Tibial artery (tissue), 4 donors: ENCODE measurements around the gene CYP24A1.

Experiments used
- DNase-seq, 2 donors: peaks; one replicate each; pipeline ENCODE4 v3.0.0-alpha.2; 2019
- H3K27ac ChIP-seq, 2 donors: fragments of 200-600 bp; sonication (generic) in 1 of 2; 1 replicate in 1 of 2; 2 replicates in 1 of 2; pipeline ENCODE4 v1.5.1; 2018 to 2019; ENCODE audit warnings: mild to moderate bottlenecking in 1 of 2
- H3K27me3 ChIP-seq, 2 donors: fragments of 200-600 bp; sonication (generic) in 1 of 2; one replicate each; pipeline versions ENCODE4 v1.5.1 to v1.6.0; 2016 to 2019
- H3K36me3 ChIP-seq, 3 donors: fragments of 200-600 bp; sonication (generic) in 2 of 3; one replicate each; pipeline ENCODE4 v1.5.1; 2016 to 2019; ENCODE audit warnings: mild to moderate bottlenecking in 2 of 3
- H3K4me1 ChIP-seq, 4 donors: fragments of 200-600 bp; sonication (generic) in 2 of 4; 1 replicate in 3 of 4; 2 replicates in 1 of 4; pipeline ENCODE4 v1.5.1; 2016 to 2019
- H3K4me3 ChIP-seq, 2 donors: fragments of 200-600 bp; sonication (generic) in 1 of 2; 1 replicate in 1 of 2; 2 replicates in 1 of 2; pipeline ENCODE4 v1.5.1; 2018 to 2019; ENCODE audit warnings: mild to moderate bottlenecking in 2 of 2
- H3K9me3 ChIP-seq, 3 donors: fragments of 200-600 bp; sonication (generic) in 1 of 3; one replicate each; pipeline ENCODE4 v1.5.1; 2016 to 2019
- CTCF ChIP-seq, 2 experiments: fragments of 200-600 bp in 1 of 2; fragments of 450-650 bp in 1 of 2; IDR thresholded peaks; one replicate each; pipeline ENCODE4 v1.5.1; 2017 to 2019; ENCODE audit warnings: antibody characterized with exemption in 2 of 2, mild to moderate bottlenecking in 1 of 2, moderate library complexity in 1 of 2
- intact Hi-C: fragments of 100-400 bp; cut with DNase I; formaldehyde crosslinking; loops from one replicate; pipeline ENCODE4 v1.15.0; 2023; ENCODE audit warnings: low total_unique reads

Gene CYP24A1

DNA sequence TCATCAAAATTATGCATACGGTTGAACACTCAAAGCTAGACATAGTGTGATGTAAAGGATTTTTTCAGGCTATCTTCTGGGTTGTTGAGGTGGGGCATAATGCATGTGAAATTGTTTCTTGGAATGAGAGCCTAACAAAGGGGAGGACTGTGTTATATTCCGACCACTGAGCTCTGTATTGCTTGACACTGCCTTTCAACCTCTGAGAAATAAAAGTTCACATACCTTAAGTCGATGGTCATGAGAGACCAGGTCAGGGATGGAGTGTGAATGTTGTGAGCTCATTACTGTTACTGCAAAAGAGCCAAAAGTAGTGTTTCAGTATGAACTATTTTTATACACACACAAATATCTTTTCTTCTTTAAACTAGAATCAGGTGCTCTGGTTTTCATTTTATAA, 39.1 kb upstream of the CYP24A1 start:
- Histone ChIP-seq H3K36me3 (peaks cover 9 to 21% (median 11%) of the 10 kb centered on the region in 3 donors), H3K9me3 (no peaks in the 10 kb centered on the region), H3K4me3 (no peak overlapping the region), H3K27me3 (no peaks in the 10 kb centered on the region), H3K4me1 (peaks cover 0 to 36% (median 17%) of the 10 kb centered on the region in 4 donors), H3K27ac (no peak overlapping the region)
- no peak for TF ChIP-seq CTCF (IDR thresholded peaks at IDR 0.05)
- no peak for DNase-seq
- intact Hi-C loops, result no loop called here

- H3K4me3 ChIP-seq, result no peak overlapping the region
- H3K9me3 ChIP-seq, result no peaks in the 10 kb centered on the region
- intact Hi-C loops, result no loop called here
- no peaks in the 10 kb centered on the region for H3K27me3 ChIP-seq
- H3K27ac ChIP-seq, result no peak overlapping the region
- no peak for TF ChIP-seq CTCF (IDR thresholded peaks at IDR 0.05)
- peaks cover 0 to 36% (median 17%) of the 10 kb centered on the region in 4 donors for H3K4me1 ChIP-seq
- DNase-seq, result no peak
- H3K36me3 ChIP-seq, result peaks cover 9 to 15% (median 11%) of the 10 kb centered on the region in 3 donors
Measured at GRCh38 chr20:54212226-54212625, 38.4 kb upstream of the CYP24A1 start.

DNA sequence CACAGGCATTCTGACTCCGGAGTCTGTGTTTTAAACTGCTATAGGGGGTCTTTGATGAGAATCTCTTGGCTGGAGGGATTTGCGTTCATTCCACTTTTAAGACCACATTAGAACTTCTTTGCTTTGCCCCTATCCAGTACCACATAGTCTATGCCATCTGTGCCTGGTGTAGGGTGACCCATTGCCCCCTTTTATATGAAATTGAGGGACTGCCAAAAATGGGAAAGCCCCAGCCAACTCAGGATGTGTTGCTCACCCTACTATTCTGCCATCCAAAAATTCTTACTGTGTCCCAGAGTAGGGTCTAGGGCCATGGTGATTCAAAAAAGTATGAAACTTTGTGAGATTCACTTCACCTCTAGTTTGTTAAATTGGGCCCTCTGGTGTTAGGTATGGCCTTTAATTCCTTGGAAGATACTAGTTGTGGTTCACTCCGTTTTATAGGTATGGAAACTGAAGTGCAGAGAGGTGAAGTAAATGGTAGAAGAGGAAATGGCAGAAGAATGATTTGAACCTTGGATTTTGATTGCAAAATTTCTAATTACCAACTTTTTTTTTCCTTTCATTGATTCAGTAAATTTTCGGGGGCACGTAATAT, 35.5 kb upstream of the CYP24A1 start:
- no peaks in the 10 kb centered on the region for H3K27me3 ChIP-seq
- peaks cover 0 to 36% (median 17%) of the 10 kb centered on the region in 4 donors for H3K4me1 ChIP-seq
- no peak for TF ChIP-seq CTCF (IDR thresholded peaks at IDR 0.05)
- no peak for DNase-seq
- peak overlapping the region; percentile 79 to 98 for H3K4me3 ChIP-seq
- peaks cover 0 to under 1% (median under 1%) of the 10 kb centered on the region in 3 donors for H3K36me3 ChIP-seq
- H3K27ac ChIP-seq, result peak overlapping the region in 1 of 2 donors; percentile 92
- no peaks in the 10 kb centered on the region for H3K9me3 ChIP-seq
- intact Hi-C loops, result loop anchor here (10.0 kb wide), 2 partner anchors 535 to 635 kb away; no protein-coding TSS in a partner anchor

GRCh38 chr20:54208548-54209176, 34.9 kb upstream of the CYP24A1 start:
- no peaks in the 10 kb centered on the region for H3K27me3 ChIP-seq
- no peaks in the 10 kb centered on the region for H3K36me3 ChIP-seq
- no peaks in the 10 kb centered on the region for H3K9me3 ChIP-seq
- peaks cover 0 to 36% (median 17%) of the 10 kb centered on the region in 4 donors for H3K4me1 ChIP-seq
- intact Hi-C loops, result loop anchor here (10.0 kb wide), 2 partner anchors 534 to 634 kb away; no protein-coding TSS in a partner anchor
- no peak for DNase-seq
- peak overlapping the region; percentile 79 to 98 for H3K4me3 ChIP-seq
- TF ChIP-seq CTCF (IDR thresholded peaks at IDR 0.05), result no peak
- H3K27ac ChIP-seq, result peak overlapping the region; percentile 91 to 92

GRCh38 chr20:54207743-54208547, 34.2 kb upstream of the CYP24A1 start, which contains the start of gene PFDN4:
Gene PFDN4, plus strand, starts transcription at chr20:54208087. Its CDS starts 14 bp downstream, at chr20:54208101.
- intact Hi-C loops, result loop anchor here (10.0 kb wide), 2 partner anchors 533 to 633 kb away; no protein-coding TSS in a partner anchor
- Histone ChIP-seq H3K9me3 (no peaks in the 10 kb centered on the region), H3K36me3 (no peaks in the 10 kb centered on the region)

More at GRCh38 chr20:54207743-54208547, 34.2 kb upstream of the CYP24A1 start, which contains the start of gene PFDN4:
- H3K4me3 ChIP-seq, result peak within 1 kb of the TSS; percentile 79 to 98
- H3K27ac ChIP-seq, result peak within 1 kb of the TSS; percentile 91 to 92
- peaks cover 0 to 30% (median 16%) of the 10 kb centered on the region in 4 donors for H3K4me1 ChIP-seq
- peak; percentile 51 to 80 for TF ChIP-seq CTCF (IDR thresholded peaks at IDR 0.05)
- DNase-seq, result peak; percentile 81 to 88
- H3K27me3 ChIP-seq, result no peaks in the 10 kb centered on the region
